HL-60 (cell line): Measurements from ENCODE around the gene TBC1D9.

Experiments
- GABPA ChIP-seq: IDR thresholded peaks from 2 replicates; pipeline ENCODE4 v1.6.1; 2012; ENCODE audit warnings: low read depth
- POLR2AphosphoS5 ChIP-seq: IDR thresholded peaks from 2 replicates; pipeline ENCODE4 v1.6.1; 2012; ENCODE audit warnings: low read depth
- TF ChIP-seq, protein P1 (sequence below): IDR thresholded peaks from one replicate; pipeline ENCODE4 v1.5.1; 2011; ENCODE audit warnings: low read length, control low read depth, inconsistent platforms; ENCODE audit not compliant: insufficient read depth
- TF ChIP-seq, protein P2 (sequence below): IDR thresholded peaks from 2 replicates; pipeline ENCODE4 v1.6.1; 2012; ENCODE audit warnings: low read depth; ENCODE audit not compliant: insufficient replicate concordance

DNA sequence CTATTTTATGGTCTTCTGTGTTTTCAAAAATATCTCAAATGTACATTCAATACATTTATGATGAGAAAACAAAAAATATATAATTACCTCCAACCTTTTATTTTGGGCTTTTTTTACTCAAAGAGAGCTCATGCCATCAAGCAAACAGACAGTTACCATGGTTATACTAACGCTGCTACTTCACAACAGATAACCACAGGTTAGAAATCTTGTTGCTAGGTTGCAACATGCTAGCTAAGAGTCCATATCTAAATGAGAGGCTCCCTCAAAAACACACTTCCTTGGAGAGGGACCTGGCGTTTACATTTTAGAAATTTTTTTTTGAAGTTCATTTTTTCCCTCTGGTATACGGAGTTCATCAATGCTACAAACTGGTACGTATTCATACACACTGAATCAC lies 44.3 kb downstream of the TBC1D9 start:
- TF ChIP-seq, protein P1, sequence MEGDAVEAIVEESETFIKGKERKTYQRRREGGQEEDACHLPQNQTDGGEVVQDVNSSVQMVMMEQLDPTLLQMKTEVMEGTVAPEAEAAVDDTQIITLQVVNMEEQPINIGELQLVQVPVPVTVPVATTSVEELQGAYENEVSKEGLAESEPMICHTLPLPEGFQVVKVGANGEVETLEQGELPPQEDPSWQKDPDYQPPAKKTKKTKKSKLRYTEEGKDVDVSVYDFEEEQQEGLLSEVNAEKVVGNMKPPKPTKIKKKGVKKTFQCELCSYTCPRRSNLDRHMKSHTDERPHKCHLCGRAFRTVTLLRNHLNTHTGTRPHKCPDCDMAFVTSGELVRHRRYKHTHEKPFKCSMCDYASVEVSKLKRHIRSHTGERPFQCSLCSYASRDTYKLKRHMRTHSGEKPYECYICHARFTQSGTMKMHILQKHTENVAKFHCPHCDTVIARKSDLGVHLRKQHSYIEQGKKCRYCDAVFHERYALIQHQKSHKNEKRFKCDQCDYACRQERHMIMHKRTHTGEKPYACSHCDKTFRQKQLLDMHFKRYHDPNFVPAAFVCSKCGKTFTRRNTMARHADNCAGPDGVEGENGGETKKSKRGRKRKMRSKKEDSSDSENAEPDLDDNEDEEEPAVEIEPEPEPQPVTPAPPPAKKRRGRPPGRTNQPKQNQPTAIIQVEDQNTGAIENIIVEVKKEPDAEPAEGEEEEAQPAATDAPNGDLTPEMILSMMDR, result no peak
- TF ChIP-seq POLR2AphosphoS5 (no peak), GABPA (no peak)
- TF ChIP-seq, protein P2, sequence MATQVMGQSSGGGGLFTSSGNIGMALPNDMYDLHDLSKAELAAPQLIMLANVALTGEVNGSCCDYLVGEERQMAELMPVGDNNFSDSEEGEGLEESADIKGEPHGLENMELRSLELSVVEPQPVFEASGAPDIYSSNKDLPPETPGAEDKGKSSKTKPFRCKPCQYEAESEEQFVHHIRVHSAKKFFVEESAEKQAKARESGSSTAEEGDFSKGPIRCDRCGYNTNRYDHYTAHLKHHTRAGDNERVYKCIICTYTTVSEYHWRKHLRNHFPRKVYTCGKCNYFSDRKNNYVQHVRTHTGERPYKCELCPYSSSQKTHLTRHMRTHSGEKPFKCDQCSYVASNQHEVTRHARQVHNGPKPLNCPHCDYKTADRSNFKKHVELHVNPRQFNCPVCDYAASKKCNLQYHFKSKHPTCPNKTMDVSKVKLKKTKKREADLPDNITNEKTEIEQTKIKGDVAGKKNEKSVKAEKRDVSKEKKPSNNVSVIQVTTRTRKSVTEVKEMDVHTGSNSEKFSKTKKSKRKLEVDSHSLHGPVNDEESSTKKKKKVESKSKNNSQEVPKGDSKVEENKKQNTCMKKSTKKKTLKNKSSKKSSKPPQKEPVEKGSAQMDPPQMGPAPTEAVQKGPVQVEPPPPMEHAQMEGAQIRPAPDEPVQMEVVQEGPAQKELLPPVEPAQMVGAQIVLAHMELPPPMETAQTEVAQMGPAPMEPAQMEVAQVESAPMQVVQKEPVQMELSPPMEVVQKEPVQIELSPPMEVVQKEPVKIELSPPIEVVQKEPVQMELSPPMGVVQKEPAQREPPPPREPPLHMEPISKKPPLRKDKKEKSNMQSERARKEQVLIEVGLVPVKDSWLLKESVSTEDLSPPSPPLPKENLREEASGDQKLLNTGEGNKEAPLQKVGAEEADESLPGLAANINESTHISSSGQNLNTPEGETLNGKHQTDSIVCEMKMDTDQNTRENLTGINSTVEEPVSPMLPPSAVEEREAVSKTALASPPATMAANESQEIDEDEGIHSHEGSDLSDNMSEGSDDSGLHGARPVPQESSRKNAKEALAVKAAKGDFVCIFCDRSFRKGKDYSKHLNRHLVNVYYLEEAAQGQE, result no peak
